Coronary artery (tissue), 2 donors: ENCODE measurements around the gene SSPN.

ENCODE experiments used
- DNase-seq: peaks from one replicate; pipeline ENCODE4 v3.0.0-alpha.2; 2017; ENCODE audit warnings: low spot score
- H3K27ac ChIP-seq, 2 donors: fragments of 200-600 bp; sonication (generic); one replicate each; pipeline ENCODE4 v1.5.1; 2016 to 2019
- H3K4me3 ChIP-seq: fragments of 200-600 bp; sonication (generic); 2 replicates; pipeline ENCODE4 v1.5.1; 2016; ENCODE audit warnings: mild to moderate bottlenecking, moderate library complexity
- TF ChIP-seq, protein P1 (sequence below): fragments of 200-600 bp; sonication (generic); IDR thresholded peaks from one replicate; pipeline ENCODE4 v1.5.1; 2019; ENCODE audit warnings: antibody characterized with exemption

Gene SSPN

DNA sequence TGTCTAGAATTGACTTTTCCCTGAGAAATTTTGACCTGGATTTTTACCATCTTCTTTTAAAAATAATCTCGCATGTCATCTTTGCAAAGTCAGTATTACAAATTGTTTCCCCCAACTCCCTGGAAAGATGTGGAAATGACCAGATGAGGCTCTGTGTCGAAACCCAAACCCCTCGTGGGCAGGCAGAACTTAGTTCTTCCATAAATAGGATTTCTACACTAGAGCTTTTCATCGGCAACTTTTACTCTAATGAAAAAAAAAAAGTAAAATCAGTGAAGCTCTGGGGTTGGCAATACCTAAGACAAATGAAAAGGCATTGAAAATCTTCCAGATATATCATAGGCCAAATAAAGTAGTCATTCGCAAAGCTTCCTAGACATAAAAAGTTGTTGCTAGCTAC is 17.0 kb downstream of the SSPN start:
- TF ChIP-seq, protein P1, sequence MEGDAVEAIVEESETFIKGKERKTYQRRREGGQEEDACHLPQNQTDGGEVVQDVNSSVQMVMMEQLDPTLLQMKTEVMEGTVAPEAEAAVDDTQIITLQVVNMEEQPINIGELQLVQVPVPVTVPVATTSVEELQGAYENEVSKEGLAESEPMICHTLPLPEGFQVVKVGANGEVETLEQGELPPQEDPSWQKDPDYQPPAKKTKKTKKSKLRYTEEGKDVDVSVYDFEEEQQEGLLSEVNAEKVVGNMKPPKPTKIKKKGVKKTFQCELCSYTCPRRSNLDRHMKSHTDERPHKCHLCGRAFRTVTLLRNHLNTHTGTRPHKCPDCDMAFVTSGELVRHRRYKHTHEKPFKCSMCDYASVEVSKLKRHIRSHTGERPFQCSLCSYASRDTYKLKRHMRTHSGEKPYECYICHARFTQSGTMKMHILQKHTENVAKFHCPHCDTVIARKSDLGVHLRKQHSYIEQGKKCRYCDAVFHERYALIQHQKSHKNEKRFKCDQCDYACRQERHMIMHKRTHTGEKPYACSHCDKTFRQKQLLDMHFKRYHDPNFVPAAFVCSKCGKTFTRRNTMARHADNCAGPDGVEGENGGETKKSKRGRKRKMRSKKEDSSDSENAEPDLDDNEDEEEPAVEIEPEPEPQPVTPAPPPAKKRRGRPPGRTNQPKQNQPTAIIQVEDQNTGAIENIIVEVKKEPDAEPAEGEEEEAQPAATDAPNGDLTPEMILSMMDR = no peak
- Histone ChIP-seq H3K4me3 (no peak overlapping the region), H3K27ac (no peak overlapping the region)
- no peak for DNase-seq

DNA sequence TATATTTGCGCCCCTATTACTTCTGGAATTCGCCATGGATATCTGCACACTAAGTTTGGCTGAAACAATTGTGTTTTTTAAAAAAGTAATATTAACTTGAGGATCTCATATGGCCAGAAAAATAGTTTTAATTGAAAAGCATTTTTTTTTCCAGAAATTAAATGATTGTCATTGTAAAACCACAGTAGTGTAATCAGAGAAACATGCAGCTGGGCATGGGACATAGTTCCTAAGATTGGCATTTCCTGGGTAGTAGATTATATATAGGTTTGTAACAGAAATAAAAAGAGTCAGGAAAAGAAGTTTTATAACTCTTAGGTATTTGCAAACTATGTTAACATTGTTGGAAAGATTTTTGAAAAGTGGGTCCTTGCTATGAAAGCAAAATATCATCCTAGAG is 17.6 kb downstream of the SSPN start:
- no peak overlapping the region for H3K27ac ChIP-seq
- TF ChIP-seq, protein P1 = no peak
- no peak overlapping the region for H3K4me3 ChIP-seq
- no peak for DNase-seq

GRCh38 chr12:26214121-26214520 is 18.7 kb downstream of the SSPN start:
- no peak for DNase-seq
- H3K27ac ChIP-seq = no peak overlapping the region
- H3K4me3 ChIP-seq = no peak overlapping the region
- TF ChIP-seq, protein P1 = no peak

DNA sequence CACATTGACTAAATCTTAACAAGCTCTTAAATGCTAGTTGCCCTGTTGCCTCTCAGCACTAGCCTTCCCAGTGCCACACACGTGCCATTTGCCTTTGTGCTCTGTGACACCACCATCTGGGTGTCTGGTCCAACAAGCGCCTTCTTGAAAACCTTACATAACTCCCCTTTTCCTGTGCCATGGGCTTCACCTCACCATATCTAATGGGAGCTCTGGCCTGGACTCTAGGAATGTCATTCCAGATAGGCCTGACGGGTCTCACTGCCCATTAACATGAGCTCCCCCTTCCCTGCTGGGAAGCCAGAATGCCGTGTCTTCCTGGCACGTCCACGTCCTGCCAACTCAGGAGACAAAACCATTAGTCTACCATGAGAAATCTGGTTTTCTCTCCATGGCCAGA is 24.4 kb downstream of the SSPN start:
- H3K4me3 ChIP-seq = no peak overlapping the region
- no peak overlapping the region for H3K27ac ChIP-seq
- TF ChIP-seq, protein P1 = no peak
- no peak for DNase-seq

- TF ChIP-seq, protein P1 = no peak
- no peak overlapping the region for H3K27ac ChIP-seq
- H3K4me3 ChIP-seq = no peak overlapping the region
- DNase-seq = no peak
Measured at GRCh38 chr12:26224657-26225056, 29.3 kb downstream of the SSPN start.

DNA sequence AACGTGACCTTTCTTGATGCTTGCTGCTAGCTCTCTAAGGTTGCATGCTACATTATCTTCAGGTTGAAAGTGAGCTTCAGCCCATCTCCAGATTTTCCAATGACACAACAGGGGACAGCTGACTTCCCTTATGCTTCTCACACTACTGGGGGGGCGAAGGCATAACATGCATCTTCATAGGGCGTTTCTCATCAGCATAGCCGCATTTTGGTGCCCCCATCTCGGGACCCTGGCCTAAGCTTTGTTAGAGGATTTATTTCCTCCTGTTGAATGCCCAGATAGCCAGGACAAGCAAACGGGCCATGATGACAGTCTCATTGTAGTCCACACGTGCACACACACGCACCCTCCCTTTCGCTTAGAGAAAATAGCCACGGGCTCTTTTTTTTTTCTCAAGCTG is 30.7 kb downstream of the SSPN start:
- Histone ChIP-seq H3K4me3 (peak overlapping the region; percentile 62), H3K27ac (no peak overlapping the region)
- DNase-seq = no peak
- TF ChIP-seq, protein P1 = no peak

DNA sequence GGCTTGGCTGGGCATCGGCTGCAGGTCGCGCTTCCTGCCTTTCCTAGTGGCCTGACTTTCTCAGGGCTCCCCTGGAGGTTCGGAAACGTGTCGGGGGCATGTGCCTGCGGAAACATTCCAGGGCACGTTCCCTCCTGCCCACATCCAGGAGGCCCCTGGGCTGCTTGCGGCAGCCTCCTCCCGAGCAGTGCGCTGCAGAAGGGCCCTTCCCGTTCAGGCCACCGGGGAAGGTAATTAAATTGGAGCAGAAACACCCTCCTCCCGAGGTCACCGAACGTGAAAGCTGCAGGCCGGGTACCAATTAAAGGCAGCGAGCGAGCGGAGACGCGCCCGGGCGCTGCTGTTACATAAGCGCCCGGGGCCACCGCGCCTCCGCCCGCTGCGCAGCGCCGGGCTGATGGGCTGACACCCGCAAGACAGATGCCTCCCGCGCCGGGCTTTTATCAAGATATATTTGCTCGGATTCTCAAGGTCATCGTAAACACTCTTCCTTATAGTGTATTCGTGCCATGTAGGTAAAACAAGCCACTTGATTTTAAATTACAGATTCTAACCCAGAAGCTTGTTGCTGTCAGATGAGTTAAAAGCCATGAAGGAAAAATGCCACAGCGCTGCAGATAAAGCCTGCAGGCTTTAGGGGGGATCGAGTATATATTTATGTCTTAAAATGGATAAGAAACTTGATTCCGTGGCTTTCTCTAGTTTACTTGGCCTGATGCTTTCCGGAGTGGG is 31.4 kb downstream of the SSPN start:
- TF ChIP-seq, protein P1 = no peak
- peak overlapping the region; percentile 62 for H3K4me3 ChIP-seq
- no peak for DNase-seq
- no peak overlapping the region for H3K27ac ChIP-seq
